SHP77 (cell line): ENCODE results near the gene SUPT4H1.
"Not testable (repeated sequence)": the region's sequence is repeated elsewhere in the genome, so short reads cannot be mapped to it uniquely, and the experiment has no call there.

ENCODE experiments used
- DNase-seq, 2 experiments: peaks; one replicate each; lab custom pipeline; 2025; lab: John Stamatoyannopoulos, UW

Gene SUPT4H1

DNA sequence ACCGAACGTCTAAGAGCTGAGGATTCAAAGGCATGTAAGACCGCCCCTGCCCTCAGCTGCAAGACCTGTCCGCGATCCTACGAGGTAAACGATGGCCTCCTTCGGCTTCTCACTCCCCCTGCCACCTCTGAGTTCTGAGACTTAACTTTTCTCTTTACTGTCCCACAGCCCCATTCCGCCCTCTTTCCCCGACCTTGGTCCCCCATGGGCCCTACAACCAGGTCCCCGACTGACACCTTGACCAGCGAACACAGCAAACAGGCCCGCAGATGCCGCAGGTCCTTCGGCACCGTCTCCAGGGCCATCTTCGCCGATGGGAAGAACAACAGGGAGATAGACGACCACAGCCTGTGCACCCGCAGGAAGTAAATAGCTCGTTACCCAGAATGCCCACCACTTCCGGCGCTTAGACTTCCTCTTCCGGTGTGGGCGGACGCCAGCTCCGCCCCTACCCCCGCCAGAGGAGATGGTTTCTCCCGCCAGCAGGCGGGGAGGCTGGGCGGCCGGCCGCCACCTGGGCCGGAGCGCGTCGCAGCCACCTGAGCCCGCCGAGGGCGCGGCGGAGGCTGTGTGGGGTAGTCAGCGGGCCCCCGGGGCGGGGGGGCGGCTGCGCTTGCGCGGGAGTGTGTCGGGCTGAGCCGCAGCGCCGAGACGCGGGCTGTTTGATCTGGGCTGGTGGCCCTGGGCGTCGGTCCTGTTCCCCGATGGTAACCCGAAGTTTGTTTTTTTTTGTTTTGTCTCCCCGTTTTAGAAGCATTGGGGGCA is at the start of gene SUPT4H1:
Gene SUPT4H1 (minus strand): TSS at position 371 of the 765 bp plus-strand sequence. CDS start 66 bp downstream, at position 305.
- DNase-seq, result peak; percentile 88 to 91

DNA sequence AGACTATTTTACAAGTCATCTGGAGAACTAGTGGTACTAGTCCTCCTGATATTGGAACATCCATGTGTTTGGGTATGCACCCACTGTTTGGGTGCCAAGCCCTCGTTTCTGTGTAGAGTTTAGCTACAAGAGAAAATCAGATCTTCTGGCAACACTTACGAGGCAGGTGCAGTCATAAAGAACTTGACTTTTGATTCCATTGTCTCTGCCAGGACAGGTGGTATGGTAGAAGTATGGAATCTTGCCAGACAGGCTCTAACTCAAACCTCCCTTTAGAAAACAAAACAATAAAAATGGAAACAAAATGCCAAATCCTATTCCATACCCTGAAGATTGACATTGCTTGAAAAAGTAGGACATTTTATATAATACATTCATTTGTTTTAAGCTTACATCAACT is 49.3 kb upstream of the SUPT4H1 start:
- DNase-seq, result no peak

DNA sequence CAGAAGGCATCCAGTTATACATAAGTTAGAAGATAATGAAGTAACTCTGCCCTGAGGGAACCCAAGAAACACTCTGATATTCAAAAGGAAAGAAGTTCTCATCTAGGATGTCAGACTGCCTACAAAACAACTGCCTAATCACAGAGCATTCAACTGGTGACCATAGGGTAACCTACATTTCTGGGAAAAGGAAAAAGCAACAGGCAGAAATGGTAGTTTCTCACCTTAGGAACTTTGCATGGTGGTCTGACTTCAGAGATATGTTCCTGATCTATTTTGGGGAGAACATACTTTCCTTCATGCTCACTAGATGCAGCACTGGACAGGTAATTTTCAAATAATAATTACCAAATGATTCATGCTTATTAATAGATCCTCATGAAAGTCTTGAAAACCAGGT is 48.8 kb upstream of the SUPT4H1 start:
- no peak for DNase-seq

DNA sequence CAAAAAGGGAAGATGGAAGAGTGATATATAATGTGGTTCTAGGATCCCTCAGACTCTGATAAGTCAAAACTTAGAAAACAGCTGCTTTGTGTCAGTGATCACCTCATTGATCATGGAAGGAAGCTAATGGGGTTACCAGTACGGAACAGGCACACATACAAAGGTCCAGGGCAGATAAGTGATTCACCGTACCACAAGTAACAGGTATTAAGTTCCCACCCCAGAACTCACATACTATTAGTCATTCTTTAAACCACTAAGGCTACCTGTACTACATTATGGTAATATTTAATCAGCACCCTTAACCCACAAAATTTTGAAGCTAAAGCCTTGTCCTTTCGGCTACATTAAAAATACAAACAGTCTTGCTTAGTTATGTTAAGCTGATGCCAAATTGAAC is 48.0 kb upstream of the SUPT4H1 start:
- no peak for DNase-seq

DNA sequence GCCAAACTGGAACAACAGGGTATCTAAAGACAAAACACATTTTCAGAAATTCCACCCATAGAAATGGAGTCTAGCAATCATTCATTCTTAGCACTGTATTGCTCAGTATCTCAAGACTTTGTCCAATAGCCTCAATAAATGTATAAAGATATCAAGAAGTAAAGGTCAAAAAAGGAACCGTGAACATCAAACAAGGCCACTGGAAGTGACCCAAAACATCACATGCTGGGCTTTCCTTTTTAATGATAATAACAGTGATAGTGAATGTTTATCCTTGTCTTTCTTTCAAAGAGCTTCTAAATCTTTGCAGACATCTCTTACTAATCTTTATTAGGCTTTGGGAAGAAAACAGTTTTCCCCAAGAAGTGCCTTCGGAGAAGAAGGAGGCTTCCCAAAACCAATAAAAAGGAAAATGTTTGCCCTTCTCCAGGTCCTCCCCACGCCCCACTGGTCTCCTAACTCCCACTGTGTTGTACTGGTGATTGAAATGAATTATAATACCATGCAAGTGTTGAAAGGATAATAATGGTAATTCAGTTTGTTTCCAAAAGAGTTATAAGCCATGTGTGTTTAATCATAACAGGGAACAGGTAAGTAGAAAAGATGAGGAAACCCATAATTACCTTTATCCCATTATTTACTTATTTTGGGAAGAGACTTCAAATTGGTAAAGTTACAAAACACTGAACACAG is 46.7 kb upstream of the SUPT4H1 start:
- DNase-seq, result no peak

DNA sequence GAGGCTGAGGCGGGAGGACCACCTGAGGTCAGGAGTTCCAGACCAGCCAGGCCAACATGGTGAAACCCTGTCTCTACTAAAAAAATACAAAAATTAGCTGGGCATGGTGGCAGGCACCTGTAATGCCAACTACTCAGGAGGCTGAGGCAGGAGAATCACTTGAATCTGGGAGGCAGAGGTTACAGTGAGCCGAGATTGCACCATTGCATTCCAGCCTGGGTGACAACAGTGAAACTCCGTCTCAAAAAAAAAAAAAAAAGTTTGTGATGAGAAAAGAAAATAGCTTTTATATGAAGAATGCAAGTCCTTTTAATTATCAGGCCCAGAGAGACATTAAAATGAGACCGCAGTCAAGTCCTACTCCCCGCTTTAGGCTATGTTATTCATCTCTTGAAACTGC is 45.4 kb upstream of the SUPT4H1 start:
- not testable (repeated sequence) for DNase-seq

DNA sequence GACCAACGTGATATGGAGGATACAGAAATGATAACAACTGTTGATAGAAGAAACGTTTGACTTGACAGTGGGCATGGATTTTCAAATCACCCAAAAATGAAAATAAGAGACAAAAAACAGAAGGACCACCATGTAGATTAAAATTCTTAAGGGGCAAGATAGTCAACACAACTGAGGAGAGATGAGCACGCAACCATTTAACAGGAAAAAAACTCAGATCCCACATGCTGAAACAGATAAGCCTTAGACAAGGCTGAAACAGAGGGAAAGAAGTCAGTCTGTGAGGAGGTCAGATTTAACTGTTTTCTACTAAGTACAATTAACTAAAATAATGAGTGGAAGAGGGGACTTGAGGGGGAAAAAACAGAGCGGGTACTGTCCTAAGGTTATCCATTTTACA is 44.2 kb upstream of the SUPT4H1 start:
- no peak for DNase-seq

DNA sequence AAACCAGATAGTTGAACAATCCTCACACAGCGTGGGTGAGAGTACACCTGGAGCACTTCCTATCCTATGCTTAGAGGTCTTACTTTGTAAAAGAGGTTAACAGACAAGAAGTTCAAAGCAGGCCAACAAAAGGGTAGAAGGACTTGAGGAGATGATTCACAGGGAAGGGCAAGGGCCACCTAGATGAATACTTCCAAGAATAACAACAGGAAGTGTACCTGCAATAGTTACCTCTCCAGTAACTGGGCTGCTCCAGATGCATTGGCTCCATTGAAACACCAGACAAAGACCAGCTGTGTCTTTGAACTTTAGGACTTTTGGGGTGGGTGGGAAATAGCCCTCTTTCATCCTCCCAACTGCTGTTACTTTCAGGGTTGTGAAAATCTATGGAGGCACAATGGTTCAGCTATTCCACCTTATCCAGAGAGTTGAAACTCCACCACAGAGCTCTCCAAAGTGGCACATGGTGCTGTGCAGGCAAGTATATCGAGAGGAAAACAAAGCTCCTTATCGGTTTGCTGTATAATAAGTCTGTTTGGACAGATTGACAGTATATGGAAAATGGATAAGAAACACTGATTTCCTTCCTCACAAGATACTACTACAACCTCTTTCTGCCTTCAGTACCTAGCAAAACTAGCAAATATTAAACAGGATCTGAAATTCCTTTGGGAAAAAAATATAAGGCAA is 42.7 kb upstream of the SUPT4H1 start:
- DNase-seq, result no peak

DNA sequence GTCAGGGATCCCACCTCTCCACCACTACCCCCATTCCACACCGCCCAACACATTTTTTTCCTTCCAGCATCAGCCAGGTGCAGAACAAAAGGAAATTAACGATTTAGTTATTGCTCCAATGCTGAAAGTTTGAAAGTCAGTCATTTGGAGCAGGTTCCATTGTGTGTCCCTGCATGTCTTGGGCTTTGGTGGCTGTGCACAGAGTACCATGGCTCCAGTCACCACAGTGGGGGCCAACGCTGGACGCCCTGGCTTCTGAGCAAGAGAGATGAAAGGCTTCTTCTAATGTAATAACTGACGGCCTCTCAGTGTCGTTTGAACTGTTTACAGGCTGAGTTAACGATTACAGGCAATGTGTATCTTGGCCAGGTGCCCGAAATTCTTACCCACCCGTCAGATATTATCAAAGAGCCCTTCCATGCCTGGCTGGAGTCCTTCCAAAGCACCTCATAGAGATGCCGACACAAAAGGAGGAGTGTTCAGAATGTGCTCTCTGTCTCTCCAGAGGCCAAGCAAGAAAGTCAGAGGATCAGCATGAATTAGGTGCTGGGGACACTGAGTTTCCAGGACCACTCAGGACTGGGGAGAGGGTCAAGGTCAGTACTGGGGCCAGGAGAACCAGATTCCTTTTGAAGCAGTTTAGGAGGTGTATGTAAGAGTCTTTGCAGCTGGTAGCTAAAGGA is 39.4 kb upstream of the SUPT4H1 start:
- peak; percentile 85 to 86 for DNase-seq

DNA sequence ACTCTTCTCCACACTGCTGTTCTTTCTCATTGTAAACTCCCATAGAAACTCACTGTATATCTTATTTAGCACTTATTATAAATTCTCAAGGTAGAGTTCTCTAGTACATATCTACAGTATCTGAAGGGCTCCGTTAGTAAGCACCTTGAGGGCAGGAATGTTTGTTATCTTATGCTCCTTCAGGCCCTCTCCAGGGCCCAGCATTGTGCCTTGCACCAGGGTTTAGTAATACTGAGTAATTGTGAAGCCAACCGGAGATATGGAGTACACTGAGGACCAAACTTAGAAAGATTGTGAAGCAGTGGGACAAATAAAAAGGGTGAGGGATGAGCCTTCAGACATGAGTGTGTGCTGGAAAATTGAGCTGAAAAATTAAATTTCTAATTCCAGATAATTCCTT is 38.9 kb upstream of the SUPT4H1 start:
- DNase-seq, result no peak

DNA sequence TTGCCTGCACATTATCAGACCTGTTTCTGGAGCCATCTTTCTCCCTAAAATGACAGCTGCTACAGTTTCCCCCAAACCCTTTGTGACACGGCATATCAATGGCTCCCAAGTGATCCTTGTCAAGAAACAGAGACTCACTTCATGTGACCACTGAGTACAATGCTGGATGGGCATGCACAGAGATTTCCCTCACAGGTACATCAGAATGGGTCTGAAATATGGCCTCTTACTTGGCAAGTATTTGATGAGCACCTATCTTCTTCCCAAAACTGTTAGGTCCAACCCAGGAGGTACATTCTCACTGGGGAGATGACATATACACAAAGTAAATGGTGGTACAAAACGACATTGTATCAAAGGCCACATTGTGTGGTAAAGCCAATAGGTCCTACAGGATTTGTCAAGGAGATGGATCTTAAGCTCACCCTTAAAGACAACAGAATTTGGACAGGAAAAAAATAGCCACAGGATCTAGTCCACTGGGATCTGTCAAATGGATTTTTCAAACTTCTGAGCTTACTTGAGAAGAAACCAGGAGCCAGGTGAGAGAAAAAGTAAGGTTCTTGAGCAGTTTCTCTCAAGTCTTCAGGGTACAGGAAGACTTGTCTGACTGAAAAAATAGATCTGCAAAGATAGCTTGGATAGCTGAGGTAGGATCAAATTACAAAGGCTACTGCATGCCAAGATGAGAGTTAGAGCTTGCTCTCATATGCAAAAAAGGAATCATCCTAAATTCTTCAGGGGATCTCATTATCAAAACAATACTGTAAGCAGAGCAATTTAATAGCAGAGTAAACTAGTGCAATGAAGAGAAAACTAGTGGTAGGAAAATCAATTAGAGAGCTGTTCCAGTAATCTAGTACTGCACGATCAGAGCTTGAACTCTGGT is 36.5 kb upstream of the SUPT4H1 start:
- DNase-seq, result no peak

DNA sequence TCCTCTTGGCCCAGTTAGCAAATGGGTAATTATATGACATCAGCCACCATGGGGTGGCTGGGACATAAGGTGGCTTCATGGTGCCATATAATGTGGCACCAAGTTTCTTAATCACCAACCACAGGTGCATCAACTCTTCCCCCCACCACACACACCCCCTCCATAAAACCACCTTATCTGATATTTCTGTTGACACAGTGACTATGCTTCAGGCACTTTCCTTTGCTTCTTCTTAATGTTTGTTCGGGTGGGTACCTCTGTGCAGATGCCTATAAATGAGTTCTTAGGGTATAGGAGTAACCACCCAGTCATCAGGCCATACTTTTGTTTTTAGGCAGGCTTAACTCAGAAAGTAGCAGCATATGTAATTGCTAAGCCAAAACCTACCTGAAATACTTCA is 35.8 kb upstream of the SUPT4H1 start:
- no peak for DNase-seq

DNA sequence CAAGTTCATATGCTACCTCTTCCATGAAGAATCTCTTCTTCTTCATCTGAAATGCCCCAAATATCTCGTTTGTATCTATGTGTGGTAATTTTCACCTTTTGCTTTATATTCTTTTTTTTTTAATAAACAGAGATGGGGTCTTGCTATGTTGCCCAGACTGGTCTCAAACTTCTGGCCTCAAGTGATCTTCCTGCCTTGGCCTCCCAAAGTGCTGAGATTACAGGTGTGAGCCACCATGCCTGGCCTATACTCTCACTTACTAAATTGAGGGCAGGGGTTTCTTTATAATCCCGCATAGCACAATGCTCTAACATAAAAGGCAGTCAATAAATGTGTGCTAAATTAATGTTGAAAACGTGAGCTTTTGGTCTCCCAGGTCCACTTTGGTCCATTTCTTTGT is 34.7 kb upstream of the SUPT4H1 start:
- DNase-seq, result no peak

DNA sequence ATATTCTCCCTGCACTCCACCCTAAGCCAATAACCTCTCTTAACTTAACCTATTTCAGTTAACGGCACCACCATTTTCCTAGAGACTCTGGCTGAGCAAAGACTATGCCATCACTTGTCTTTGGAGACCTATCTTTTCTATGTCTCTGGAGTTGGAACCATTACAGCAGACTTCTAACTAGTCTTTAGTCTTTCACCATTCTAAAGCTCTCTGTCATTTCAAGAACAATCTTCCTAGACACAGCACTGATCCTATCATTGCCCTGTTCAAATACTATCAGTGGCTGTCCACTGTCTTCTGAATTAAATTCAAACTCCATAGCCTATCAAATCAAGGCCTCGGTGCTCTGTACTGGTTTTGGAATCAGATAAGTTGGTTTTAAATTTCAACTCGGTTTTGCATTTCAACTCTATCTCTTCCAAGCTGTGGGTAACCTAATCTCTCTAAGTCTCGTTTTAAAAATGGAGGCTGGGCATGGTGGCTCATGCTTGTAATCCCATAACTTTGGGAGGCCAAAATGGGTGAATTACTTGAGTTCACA is 33.4 kb upstream of the SUPT4H1 start:
- DNase-seq, result no peak

DNA sequence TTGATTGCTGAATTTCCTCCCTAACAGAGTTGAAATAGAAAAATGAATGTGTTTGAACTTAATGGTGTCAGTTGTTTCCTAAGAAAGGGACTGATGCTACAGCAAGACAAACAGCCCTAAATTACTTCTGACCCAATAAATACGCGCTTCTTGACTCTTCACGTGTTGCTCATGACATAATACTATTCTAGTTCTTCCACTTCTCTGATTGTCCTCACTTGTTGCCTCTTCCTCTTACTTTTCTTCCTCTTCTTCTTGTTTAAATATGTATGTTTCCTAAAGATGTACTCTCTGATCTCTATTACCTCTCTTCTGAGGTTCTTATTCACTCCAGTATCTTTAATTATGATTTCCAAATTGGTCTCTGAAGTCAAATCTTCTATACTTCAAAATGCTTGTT is 32.9 kb upstream of the SUPT4H1 start:
- DNase-seq, result no peak

DNA sequence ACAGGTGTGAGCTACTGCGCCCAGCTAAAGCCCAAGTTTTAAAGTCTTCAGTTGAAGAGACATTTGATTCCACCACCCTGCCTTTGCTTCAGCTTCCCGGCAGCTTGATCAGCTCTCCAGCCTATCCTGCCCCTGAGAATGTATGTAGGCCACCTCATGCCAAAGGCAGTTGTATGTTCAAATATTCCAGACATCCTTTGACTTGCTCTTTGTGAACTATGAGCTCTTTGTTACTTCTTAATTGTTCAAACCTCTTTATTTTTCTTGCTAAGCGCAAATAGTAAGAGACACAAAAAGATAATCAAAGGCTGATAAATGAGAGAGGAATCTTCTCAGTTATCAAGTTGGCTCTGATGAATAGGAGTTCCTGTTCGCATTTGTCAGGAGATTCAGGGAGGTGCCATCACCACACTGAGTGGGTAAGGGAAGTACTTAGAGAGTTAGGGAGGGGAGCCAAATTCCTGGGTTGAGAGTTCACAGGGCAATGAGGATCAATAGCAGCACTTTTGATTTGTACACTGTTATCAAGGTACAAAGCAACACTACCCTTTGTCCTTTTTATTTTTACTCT is 32.0 kb upstream of the SUPT4H1 start:
- DNase-seq, result no peak

DNA sequence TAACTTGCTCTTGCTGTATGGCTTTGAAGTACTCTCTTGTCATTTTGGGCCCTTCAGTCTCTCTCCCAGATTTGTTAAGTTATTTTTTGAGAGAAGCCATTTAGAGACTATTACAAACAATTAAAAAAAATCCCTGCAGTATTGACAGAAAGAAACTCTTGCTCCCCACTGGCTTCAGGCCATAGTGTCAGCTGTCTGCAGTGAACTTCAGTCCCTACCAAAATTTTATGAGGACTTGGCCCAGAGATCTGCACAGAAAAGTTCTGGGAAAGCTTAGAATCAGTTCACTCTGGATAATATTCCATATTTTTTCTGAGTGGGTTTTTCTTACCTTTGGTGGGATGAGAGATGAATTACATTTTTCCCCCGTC is 30.9 kb upstream of the SUPT4H1 start:
- DNase-seq, result no peak

DNA sequence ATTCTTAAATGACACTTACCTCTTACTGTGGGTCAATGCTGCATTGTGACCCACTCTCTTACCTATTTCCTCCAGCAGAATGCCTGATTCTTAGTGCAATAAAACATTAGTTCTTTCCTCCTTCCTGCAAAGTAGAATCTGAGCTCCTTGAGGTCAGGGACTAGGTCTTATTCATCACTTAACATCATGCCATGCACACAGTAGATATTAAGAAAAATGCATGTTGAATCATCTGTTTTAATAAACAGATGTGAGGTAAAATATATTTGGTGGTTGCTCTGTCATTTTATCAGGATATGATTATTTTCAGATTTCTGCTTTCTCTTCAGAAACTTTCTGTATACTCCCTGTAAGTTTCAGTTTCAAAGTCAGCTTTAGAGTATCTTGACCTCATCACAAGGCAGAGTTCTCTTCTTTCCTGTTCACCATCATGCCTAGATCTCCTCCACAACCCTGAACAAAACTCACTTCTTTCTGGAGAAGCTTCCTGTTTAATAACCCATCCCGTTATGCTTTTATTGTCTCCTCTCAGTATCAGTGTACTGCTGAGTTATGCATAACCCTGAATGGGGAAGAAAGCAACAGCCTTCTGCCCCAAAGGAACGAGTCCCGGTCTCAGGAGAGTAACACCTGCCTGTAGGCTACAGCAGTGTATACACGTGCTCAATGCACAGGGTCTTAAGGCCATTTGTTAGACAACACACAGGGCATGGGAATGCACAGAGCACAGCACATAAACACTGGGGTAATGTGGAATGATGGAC is 30.3 kb upstream of the SUPT4H1 start:
- no peak for DNase-seq

DNA sequence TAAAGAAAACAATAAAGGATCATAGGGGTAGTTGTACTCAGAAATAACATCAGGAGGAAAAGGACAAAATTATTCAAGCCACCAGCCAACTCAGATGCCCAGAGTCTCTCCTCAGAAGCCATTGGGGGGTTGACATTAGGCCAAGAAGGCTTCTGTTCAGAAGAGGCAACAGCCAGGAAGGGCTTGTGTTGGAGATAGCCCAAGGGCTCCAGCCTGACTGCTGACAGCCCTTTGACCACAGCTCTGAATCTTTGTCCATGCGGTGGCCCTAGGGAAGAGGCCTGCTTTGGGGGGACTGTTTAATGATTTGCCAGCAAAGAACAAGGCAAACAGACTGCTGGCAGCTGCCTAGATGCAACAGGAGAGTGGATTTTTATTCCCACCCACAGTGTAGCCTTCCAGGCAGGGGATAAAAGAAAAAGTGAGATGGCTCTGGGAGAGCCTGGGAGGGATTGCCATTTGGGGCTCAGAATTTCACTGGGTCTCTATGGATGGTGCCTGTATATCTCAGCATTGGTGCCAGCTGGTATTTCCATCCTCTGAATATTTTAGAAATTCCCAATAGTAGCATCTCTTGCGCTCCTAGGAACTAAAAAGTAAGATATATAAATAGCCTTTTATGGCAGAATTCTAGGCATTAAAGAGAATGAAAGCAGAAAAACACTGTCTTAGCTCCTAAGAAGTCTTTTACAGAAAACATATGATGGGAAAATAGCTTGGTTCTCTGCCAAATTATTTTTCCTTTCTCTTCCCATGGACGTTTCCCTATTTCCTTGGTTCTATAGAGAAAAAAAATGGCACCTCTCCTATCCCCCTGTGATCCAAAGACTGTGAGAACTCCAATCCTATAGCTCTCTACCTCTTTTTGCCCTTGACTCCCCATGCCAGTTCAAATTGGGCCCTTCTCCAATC is 29.4 kb upstream of the SUPT4H1 start:
- no peak for DNase-seq
